ENCODE results near the gene POMT2.

GRCh38 chr14:77342726-77343397 lies 22.2 kb upstream of the POMT2 start:
- TF ChIP-seq CTCF (conservative IDR thresholded peaks at IDR 0.05 in 1 of 2, IDR thresholded peaks at IDR 0.05 in 1 of 2; ENCODE audit: low read depth in 1 of 2, low read length in 2 of 2) (no peak), EZH2 (IDR thresholded peaks at IDR 0.05; ENCODE audit: low read length, missing control alignments) (no peak)
